ENCODE results near the gene AIMP1. TPM values are rescaled to one million over a fixed set of nuclear protein-coding genes. Genes with fewer than 3 reads are reported as not detected.

Gene AIMP1
- total RNA-seq, 2 donors from 2014 or later, result 46.0 to 58.9 TPM

DNA sequence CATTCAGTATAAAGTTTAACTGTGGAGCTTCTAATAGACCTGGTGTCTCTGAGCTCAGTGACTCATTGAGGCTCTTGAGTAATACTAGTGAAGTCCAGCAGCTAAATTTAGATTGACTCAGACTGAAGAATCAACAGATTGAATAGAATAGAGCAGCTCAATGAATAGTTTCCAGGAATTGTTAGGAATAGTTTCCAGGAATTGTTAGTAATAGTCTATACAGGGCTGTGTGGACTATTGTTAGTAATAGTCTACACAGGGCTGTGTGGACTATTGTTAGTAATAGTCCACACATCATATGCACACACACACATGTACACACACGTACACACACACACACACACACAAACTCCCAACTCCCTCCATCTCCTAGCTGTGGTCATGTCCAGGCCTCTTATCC, 49.3 kb downstream of the AIMP1 start:
- TF ChIP-seq, protein P1, sequence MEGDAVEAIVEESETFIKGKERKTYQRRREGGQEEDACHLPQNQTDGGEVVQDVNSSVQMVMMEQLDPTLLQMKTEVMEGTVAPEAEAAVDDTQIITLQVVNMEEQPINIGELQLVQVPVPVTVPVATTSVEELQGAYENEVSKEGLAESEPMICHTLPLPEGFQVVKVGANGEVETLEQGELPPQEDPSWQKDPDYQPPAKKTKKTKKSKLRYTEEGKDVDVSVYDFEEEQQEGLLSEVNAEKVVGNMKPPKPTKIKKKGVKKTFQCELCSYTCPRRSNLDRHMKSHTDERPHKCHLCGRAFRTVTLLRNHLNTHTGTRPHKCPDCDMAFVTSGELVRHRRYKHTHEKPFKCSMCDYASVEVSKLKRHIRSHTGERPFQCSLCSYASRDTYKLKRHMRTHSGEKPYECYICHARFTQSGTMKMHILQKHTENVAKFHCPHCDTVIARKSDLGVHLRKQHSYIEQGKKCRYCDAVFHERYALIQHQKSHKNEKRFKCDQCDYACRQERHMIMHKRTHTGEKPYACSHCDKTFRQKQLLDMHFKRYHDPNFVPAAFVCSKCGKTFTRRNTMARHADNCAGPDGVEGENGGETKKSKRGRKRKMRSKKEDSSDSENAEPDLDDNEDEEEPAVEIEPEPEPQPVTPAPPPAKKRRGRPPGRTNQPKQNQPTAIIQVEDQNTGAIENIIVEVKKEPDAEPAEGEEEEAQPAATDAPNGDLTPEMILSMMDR (conservative IDR thresholded peaks at IDR 0.05), result no peak
- H3K36me3 Mint-ChIP-seq (ENCODE audit: low read depth), result no peaks in the 10 kb centered on the region
- Histone ChIP-seq H3K9ac (ENCODE audit: extremely low read depth, low read length, poor library complexity, severe bottlenecking) (no peak overlapping the region), H3K4me1 (ENCODE audit: control insufficient read depth, insufficient read depth, low read length) (no peaks in the 10 kb centered on the region), H3K36me3 (ENCODE audit: control insufficient read depth, insufficient read depth, low read length) (no peaks in the 10 kb centered on the region), H3K4me3 (ENCODE audit: low read length) (no peak overlapping the region), H3K27me3 (ENCODE audit: control insufficient read depth, insufficient read depth, low read length, poor library complexity, severe bottlenecking) (no peaks in the 10 kb centered on the region), H3K9me3 (ENCODE audit: control insufficient read depth, low read length) (no peaks in the 10 kb centered on the region), H3K27ac (ENCODE audit: low read depth, low read length) (no peak overlapping the region)
- H3K27me3 Mint-ChIP-seq (ENCODE audit: insufficient read depth), result no peaks in the 10 kb centered on the region
- no peak for DNase-seq
- H3K9me3 Mint-ChIP-seq, result no peaks in the 10 kb centered on the region
- WGBS, 2 experiments (ENCODE audit: insufficient coverage in 1 of 2, insufficient read length in 1 of 2), result 80 to 100% methylated on average over 1 of the region's 1 CpG
- H3K4me1 Mint-ChIP-seq, result peaks cover 7% of the 10 kb centered on the region
- H3K27ac Mint-ChIP-seq, result no peak overlapping the region
- no peak overlapping the region for H3K4me3 Mint-ChIP-seq

DNA sequence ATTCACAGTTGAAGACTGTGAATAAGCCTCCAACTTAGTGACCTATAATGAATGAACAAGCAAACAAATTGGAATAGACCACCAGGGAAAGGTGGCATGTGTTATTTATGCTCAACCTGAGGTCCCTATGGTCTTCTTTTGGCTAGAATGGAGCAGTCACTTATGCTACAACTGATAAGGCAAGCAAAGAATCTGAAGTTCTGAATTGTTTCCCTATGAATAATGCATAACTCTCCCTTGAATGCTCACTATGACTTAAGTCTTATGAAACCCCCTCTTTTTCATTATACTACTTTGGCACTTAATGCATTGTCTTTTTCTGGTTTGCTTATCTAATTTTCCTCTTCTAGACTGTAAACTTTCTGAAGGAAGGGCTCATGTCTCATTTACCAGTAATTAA, 49.7 kb downstream of the AIMP1 start:
- no peak overlapping the region for H3K27ac ChIP-seq (ENCODE audit: low read depth, low read length)

DNA sequence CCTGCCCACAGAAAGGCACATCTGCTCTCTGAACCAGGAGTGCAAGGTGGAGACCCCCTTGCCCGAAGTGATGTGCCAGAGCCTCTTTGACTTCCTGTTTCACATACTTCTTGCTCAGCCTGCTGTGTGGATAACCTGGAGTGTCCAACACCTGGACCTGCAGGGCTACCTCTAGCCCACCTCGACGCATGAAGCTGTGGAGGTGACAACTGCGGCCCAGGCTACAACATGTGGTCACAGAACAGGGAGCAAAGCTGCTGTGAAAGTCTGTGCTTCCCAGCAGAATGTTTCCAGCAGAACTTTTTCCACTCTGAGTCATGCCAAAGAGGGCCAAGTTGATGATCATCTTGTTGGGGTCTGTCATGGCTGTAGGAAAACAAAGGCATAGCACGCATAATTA, 50.7 kb downstream of the AIMP1 start:
- no peak overlapping the region for H3K27ac ChIP-seq (ENCODE audit: low read depth, low read length)
- no peaks in the 10 kb centered on the region for H3K4me1 ChIP-seq (ENCODE audit: control insufficient read depth, insufficient read depth, low read length)
- no peak overlapping the region for H3K9ac ChIP-seq (ENCODE audit: extremely low read depth, low read length, poor library complexity, severe bottlenecking)
- H3K4me3 ChIP-seq (ENCODE audit: low read length), result no peak overlapping the region
- H3K4me3 Mint-ChIP-seq, result no peak overlapping the region
- no peaks in the 10 kb centered on the region for H3K9me3 Mint-ChIP-seq
- 94 to 95% methylated on average over 5 of the region's 5 CpGs for WGBS, 2 experiments (ENCODE audit: insufficient coverage in 1 of 2, insufficient read length in 1 of 2)
- no peaks in the 10 kb centered on the region for H3K27me3 ChIP-seq (ENCODE audit: control insufficient read depth, insufficient read depth, low read length, poor library complexity, severe bottlenecking)
- no peak overlapping the region for H3K27ac Mint-ChIP-seq
- H3K4me1 Mint-ChIP-seq, result peaks cover 7% of the 10 kb centered on the region
- H3K36me3 Mint-ChIP-seq (ENCODE audit: low read depth), result no peaks in the 10 kb centered on the region
- H3K36me3 ChIP-seq (ENCODE audit: control insufficient read depth, insufficient read depth, low read length), result no peaks in the 10 kb centered on the region
- H3K27me3 Mint-ChIP-seq (ENCODE audit: insufficient read depth), result no peaks in the 10 kb centered on the region
- no peaks in the 10 kb centered on the region for H3K9me3 ChIP-seq (ENCODE audit: control insufficient read depth, low read length)
- TF ChIP-seq, protein P1 (conservative IDR thresholded peaks at IDR 0.05), result no peak
- no peak for DNase-seq

More for the DNA sequence above, 49.7 kb downstream of the AIMP1 start:
- Mint-ChIP-seq H3K4me1 (peaks cover 7% of the 10 kb centered on the region), H3K36me3 (ENCODE audit: low read depth) (no peaks in the 10 kb centered on the region), H3K27ac (no peak overlapping the region), H3K27me3 (ENCODE audit: insufficient read depth) (no peaks in the 10 kb centered on the region), H3K9me3 (no peaks in the 10 kb centered on the region), H3K4me3 (no peak overlapping the region)
- Histone ChIP-seq H3K4me1 (ENCODE audit: control insufficient read depth, insufficient read depth, low read length) (no peaks in the 10 kb centered on the region), H3K4me3 (ENCODE audit: low read length) (no peak overlapping the region), H3K36me3 (ENCODE audit: control insufficient read depth, insufficient read depth, low read length) (no peaks in the 10 kb centered on the region), H3K27me3 (ENCODE audit: control insufficient read depth, insufficient read depth, low read length, poor library complexity, severe bottlenecking) (no peaks in the 10 kb centered on the region), H3K9me3 (ENCODE audit: control insufficient read depth, low read length) (no peaks in the 10 kb centered on the region), H3K9ac (ENCODE audit: extremely low read depth, low read length, poor library complexity, severe bottlenecking) (no peak overlapping the region)
- no peak for DNase-seq
- TF ChIP-seq, protein P1 (conservative IDR thresholded peaks at IDR 0.05), result no peak

Data from endodermal cell (in vitro differentiated cells).